Right lobe of liver (tissue), 6 donors: ENCODE data around the gene NCEH1. TPM values are rescaled to one million over a fixed set of nuclear protein-coding genes. Genes with fewer than 3 reads are reported as not detected.
A peak's percentile ranks its signal among the peaks of the same experiment; 100 is the strongest.
"Not testable (repeated sequence)": the region's sequence is repeated elsewhere in the genome, so short reads cannot be mapped to it uniquely, and the experiment has no call there.

Experiments used
- ATAC-seq, 4 donors: fragments of 200-7000 bp; cut with Tn5 transposase; one replicate each; pipeline ENCODE4 v1.9.1; 2020; ENCODE audit warnings: mild to moderate bottlenecking in 4 of 4, moderate library complexity in 4 of 4
- DNase-seq, 3 donors: peaks; one replicate each; pipeline ENCODE4 v3.0.0-alpha.2; 2020
- H3K27ac ChIP-seq, 3 donors: fragments of 200-600 bp; one replicate each; pipeline ENCODE4 v1.8.0; 2022
- H3K27me3 ChIP-seq, 2 donors: fragments of 200-600 bp; one replicate each; pipeline ENCODE4 v1.8.0; 2022
- H3K36me3 ChIP-seq, 4 donors: fragments of 200-600 bp; sonication (generic) in 1 of 4; one replicate each; pipeline versions ENCODE4 v1.5.1 to v1.8.0; 2017 to 2022; ENCODE audit warnings: control low read depth in 1 of 4
- H3K4me1 ChIP-seq, 4 donors: fragments of 200-600 bp; sonication (generic) in 1 of 4; one replicate each; pipeline versions ENCODE4 v1.5.1 to v1.8.0; 2017 to 2022; ENCODE audit warnings: control low read depth in 1 of 4
- H3K4me3 ChIP-seq, 3 donors: fragments of 200-600 bp; one replicate each; pipeline ENCODE4 v1.8.0; 2022
- H3K9me3 ChIP-seq, 4 donors: fragments of 200-600 bp; sonication (generic) in 1 of 4; one replicate each; pipeline versions ENCODE4 v1.5.1 to v1.8.0; 2017 to 2022; ENCODE audit warnings: control low read depth in 1 of 4
- CTCF ChIP-seq, 4 donors: fragments of 200-600 bp in 3 of 4; fragments of 450-650 bp in 1 of 4; IDR thresholded peaks; one replicate each; pipeline versions ENCODE4 v1.5.1 to v1.8.0; 2016 to 2022; ENCODE audit warnings: antibody characterized with exemption in 4 of 4, mild to moderate bottlenecking in 2 of 4
- POLR2A ChIP-seq: fragments of 450-650 bp; IDR thresholded peaks from one replicate; pipeline ENCODE4 v1.6.1; 2017; ENCODE audit warnings: antibody characterized with exemption, mild to moderate bottlenecking
- WGBS: methylation state at CpG from one replicate; pipeline ENCODE4 v1.1.6; 2018; ENCODE audit warnings: low coverage, low lambda C conversion rate; ENCODE audit not compliant: insufficient coverage; ENCODE audit errors: missing lambda C conversion rate; 5-methylcytosine and 5-hydroxymethylcytosine counted together
- intact Hi-C, 2 donors: fragments of 100-400 bp; cut with DNase I; formaldehyde crosslinking; loops; one replicate each; pipeline versions ENCODE4 v1.11.2 to v1.14.1; 2022
- total RNA-seq, 6 experiments: library from RNA; depleted of rRNA in 2 of 6; stranded (reverse); fragments of >200 nt in 2 of 6; fragmentation: NEBNext Ultra II Directional in 3 of 6; extraction: Animal tissue kit (Norgen Biotek cat#: 25700) in 3 of 6; gene quantifications; one replicate each; pipeline versions ENCODE4 v1.1.0 to v1.2.4, GENCODE V29; 2016 to 2023
- donor health status: DM: no; HTN: yes; CAD: no.
- donor health status: DM: no; HTN: no; CAD: no.
- donor health status: DM: no; HTN: no; CAD: no.
- donor health status: DM: no; HTN: yes; CAD: no.
- donor health status: DM: no; HTN: yes; CAD: no.

NCEH1 gene
- total RNA-seq, 6 experiments from 2014 or later = 1.5 to 13.0 (median 4.3) TPM

- intact Hi-C loops = no loop called here
These were observed 6.9 kb downstream of the NCEH1 start for GRCh38 chr3:172704001-172704400.

GRCh38 chr3:172702731-172703130 is 8.1 kb downstream of the NCEH1 start:
- H3K9me3 ChIP-seq, H3K4me3 ChIP-seq, ATAC-seq, intact Hi-C loops, H3K27me3 ChIP-seq, H3K4me1 ChIP-seq, H3K27ac ChIP-seq, DNase-seq, H3K36me3 ChIP-seq: not testable (repeated sequence)
- WGBS = 81% methylated on average over 3 of the region's 3 CpGs

More at GRCh38 chr3:172704001-172704400, 6.9 kb downstream of the NCEH1 start:
- DNase-seq = no peak
- H3K27ac ChIP-seq = no peak overlapping the region
- no peaks in the 10 kb centered on the region for H3K36me3 ChIP-seq
- TF ChIP-seq CTCF (IDR thresholded peaks at IDR 0.05) = no peak
- no peak for TF ChIP-seq POLR2A
- no peak for ATAC-seq
- H3K9me3 ChIP-seq = no peaks in the 10 kb centered on the region
- H3K4me3 ChIP-seq = no peak overlapping the region
- H3K27me3 ChIP-seq = no peaks in the 10 kb centered on the region
- WGBS = 7% methylated on average over 1 of the region's 1 CpG
- H3K4me1 ChIP-seq = no peaks in the 10 kb centered on the region

GRCh38 chr3:172702256-172702655 is 8.6 kb downstream of the NCEH1 start:
- DNase-seq (no peak), ATAC-seq (no peak)
- 83% methylated on average over 3 of the region's 3 CpGs for WGBS
- intact Hi-C loops = no loop called here
- no peaks in the 10 kb centered on the region for H3K9me3 ChIP-seq
- no peak overlapping the region for H3K27ac ChIP-seq
- TF ChIP-seq CTCF (IDR thresholded peaks at IDR 0.05) (no peak), POLR2A (no peak)
- H3K27me3 ChIP-seq = no peaks in the 10 kb centered on the region
- no peak overlapping the region for H3K4me3 ChIP-seq
- H3K36me3 ChIP-seq = no peaks in the 10 kb centered on the region
- no peaks in the 10 kb centered on the region for H3K4me1 ChIP-seq

GRCh38 chr3:172701751-172702150 is 9.1 kb downstream of the NCEH1 start:
- ATAC-seq (peak in 3 of 4 donors; percentile 34 to 61 (median 49)), DNase-seq (no peak)
- Histone ChIP-seq H3K27me3 (no peaks in the 10 kb centered on the region), H3K27ac (no peak overlapping the region), H3K36me3 (no peaks in the 10 kb centered on the region), H3K4me1 (no peaks in the 10 kb centered on the region), H3K4me3 (no peak overlapping the region), H3K9me3 (no peaks in the 10 kb centered on the region)
- 94% methylated on average over 3 of the region's 3 CpGs for WGBS
- TF ChIP-seq CTCF (IDR thresholded peaks at IDR 0.05) = no peak
- no peak for TF ChIP-seq POLR2A
- intact Hi-C loops = no loop called here

GRCh38 chr3:172700936-172701455 is 9.9 kb downstream of the NCEH1 start:
- no peaks in the 10 kb centered on the region for H3K27me3 ChIP-seq
- no peaks in the 10 kb centered on the region for H3K36me3 ChIP-seq
- TF ChIP-seq POLR2A (no peak), CTCF (IDR thresholded peaks at IDR 0.05) (no peak)
- 100% methylated on average over 1 of the region's 1 CpG for WGBS
- intact Hi-C loops = no loop called here
- H3K4me1 ChIP-seq = peaks cover 0 to 6% (median 0%) of the 10 kb centered on the region in 4 donors
- H3K4me3 ChIP-seq = no peak overlapping the region
- ATAC-seq (no peak), DNase-seq (no peak)
- H3K9me3 ChIP-seq = no peaks in the 10 kb centered on the region
- no peak overlapping the region for H3K27ac ChIP-seq
